Mesendoderm (in vitro differentiated cells): Measurements from ENCODE around the gene STAC.
"Not testable (repeated sequence)": the region's sequence is repeated elsewhere in the genome, so short reads cannot be mapped to it uniquely, and the experiment has no call there.

Experiments
- DNase-seq: peaks from one replicate; pipeline ENCODE4 v3.0.0; 2013
- H2AK5ac ChIP-seq: 2 replicates; pipeline ENCODE4 v1.6.1; 2013; ENCODE audit warnings: low read length, inconsistent platforms
- H2BK120ac ChIP-seq: 2 replicates; pipeline ENCODE4 v1.6.1; 2013; ENCODE audit warnings: low read depth, mild to moderate bottlenecking, low read length, moderate library complexity, mixed read lengths
- H2BK15ac ChIP-seq: replicated peaks from 2 replicates; pipeline ENCODE4 v1.6.1; 2013; ENCODE audit warnings: low read depth, mild to moderate bottlenecking, moderate library complexity
- H2BK5ac ChIP-seq: 2 replicates; pipeline ENCODE4 v1.6.1; 2013; ENCODE audit warnings: low read length, inconsistent platforms
- H3K18ac ChIP-seq: 2 replicates; pipeline ENCODE4 v1.6.1; 2013; ENCODE audit warnings: mild to moderate bottlenecking, low read length, mixed read lengths
- H3K23ac ChIP-seq: one replicate; pipeline ENCODE4 v1.6.1; 2013; ENCODE audit warnings: low read length
- H3K27ac ChIP-seq: 2 replicates; pipeline ENCODE4 v1.5.1; 2013; ENCODE audit warnings: low read depth, mild to moderate bottlenecking, inconsistent platforms, low read length, moderate library complexity
- H3K27me3 ChIP-seq: 2 replicates; pipeline ENCODE4 v1.6.1; 2013; ENCODE audit warnings: low read length, control low read depth, mild to moderate bottlenecking, inconsistent platforms; ENCODE audit not compliant: insufficient read depth, poor library complexity
- H3K36me3 ChIP-seq: 2 replicates; pipeline ENCODE4 v1.6.1; 2013; ENCODE audit warnings: low read length, inconsistent platforms; ENCODE audit not compliant: control insufficient read depth, insufficient read depth
- H3K4ac ChIP-seq: one replicate; pipeline ENCODE4 v1.6.1; 2013; ENCODE audit warnings: low read depth, mild to moderate bottlenecking, low read length, moderate library complexity
- H3K4me1 ChIP-seq: 2 replicates; pipeline ENCODE4 v1.6.1; 2013; ENCODE audit warnings: low read depth, low read length, inconsistent platforms; ENCODE audit not compliant: control insufficient read depth
- H3K4me2 ChIP-seq: 2 replicates; pipeline ENCODE4 v1.6.1; 2013; ENCODE audit warnings: low read length
- H3K4me3 ChIP-seq: 2 replicates; pipeline ENCODE4 v1.5.1; 2013; ENCODE audit warnings: mild to moderate bottlenecking, low read length
- H3K56ac ChIP-seq: one replicate; pipeline ENCODE4 v1.6.1; 2013; ENCODE audit warnings: low read length
- H3K79me1 ChIP-seq: 2 replicates; pipeline ENCODE4 v1.6.1; 2013; ENCODE audit warnings: low read length, inconsistent platforms
- H3K79me2 ChIP-seq: 2 replicates; pipeline ENCODE4 v1.6.1; 2013; ENCODE audit warnings: mild to moderate bottlenecking, low read length; ENCODE audit not compliant: control insufficient read depth, insufficient read depth
- H3K9ac ChIP-seq: 2 replicates; pipeline ENCODE4 v1.6.1; 2013; ENCODE audit warnings: low read length, inconsistent platforms
- H4K5ac ChIP-seq: one replicate; pipeline ENCODE4 v1.6.1; 2013; ENCODE audit warnings: low read length
- H4K8ac ChIP-seq: one replicate; pipeline ENCODE4 v1.6.1; 2013; ENCODE audit warnings: low read depth, mild to moderate bottlenecking, control low read depth, low read length, moderate library complexity
- WGBS: extraction: QIAGEN DNeasy Blood & Tissue Kit; methylation state at CpG from one replicate; pipeline ENCODE4 v1.1.7; 2013; ENCODE audit warnings: low lambda C conversion rate, missing lambda C conversion rate; ENCODE audit not compliant: insufficient coverage; ENCODE audit errors: extremely low coverage; 5-methylcytosine and 5-hydroxymethylcytosine counted together

STAC gene

DNA sequence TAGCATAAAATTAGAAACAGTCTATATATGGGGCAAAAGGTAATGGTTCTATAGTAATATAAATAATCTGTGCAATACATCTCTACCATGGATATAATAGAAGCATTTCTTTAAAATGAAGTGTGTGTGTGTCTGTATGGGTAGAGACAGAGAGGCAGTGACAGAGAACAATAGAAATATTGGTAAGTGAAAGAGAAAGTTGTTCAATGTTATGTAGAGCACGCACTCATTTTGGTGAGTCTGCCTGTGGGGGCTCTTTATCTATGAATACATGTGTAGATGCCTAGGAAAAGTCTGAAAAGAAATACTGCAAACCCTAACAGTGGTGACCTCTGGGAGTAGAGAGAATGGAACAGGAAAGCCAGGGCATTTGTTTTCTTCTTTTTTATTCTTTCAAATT lies 182.6 kb downstream of the STAC start:
- Histone ChIP-seq H4K5ac (no peak overlapping the region), H3K56ac (no peak overlapping the region), H2BK120ac (no peak overlapping the region), H2AK5ac (no peak overlapping the region), H2BK15ac (no peak overlapping the region), H3K36me3 (no peaks in the 10 kb centered on the region), H3K79me2 (no peaks in the 10 kb centered on the region), H3K18ac (no peak overlapping the region), H3K4me3 (no peak overlapping the region), H3K27me3 (no peaks in the 10 kb centered on the region), H3K4ac (no peak overlapping the region), H3K79me1 (no peaks in the 10 kb centered on the region), H4K8ac (no peak overlapping the region), H2BK5ac (no peak overlapping the region), H3K4me2 (no peak overlapping the region), H3K4me1 (no peaks in the 10 kb centered on the region), H3K9ac (no peak overlapping the region), H3K23ac (no peak overlapping the region), H3K27ac (no peak overlapping the region)
- whole genome bisulfite sequencing = no CpG with 5 or more reads among the region's 1 CpG
- no peak for DNase-seq

GRCh38 chr3:36575241-36575640 lies 194.9 kb downstream of the STAC start:
- no peak overlapping the region for H3K18ac ChIP-seq
- no peak overlapping the region for H2AK5ac ChIP-seq
- no peak overlapping the region for H2BK5ac ChIP-seq
- H3K4me1 ChIP-seq = no peaks in the 10 kb centered on the region
- H3K9ac ChIP-seq = no peak overlapping the region
- no peaks in the 10 kb centered on the region for H3K79me1 ChIP-seq
- no peaks in the 10 kb centered on the region for H3K79me2 ChIP-seq
- WGBS = no CpG with 5 or more reads among the region's 2 CpGs
- no peak overlapping the region for H3K56ac ChIP-seq
- no peaks in the 10 kb centered on the region for H3K36me3 ChIP-seq
- no peak overlapping the region for H3K4me3 ChIP-seq
- H3K4ac ChIP-seq = no peak overlapping the region
- H4K5ac ChIP-seq = no peak overlapping the region
- no peak overlapping the region for H2BK120ac ChIP-seq
- H3K27me3 ChIP-seq = no peaks in the 10 kb centered on the region
- no peak overlapping the region for H2BK15ac ChIP-seq
- no peak overlapping the region for H3K23ac ChIP-seq
- no peak for DNase-seq
- no peak overlapping the region for H3K27ac ChIP-seq
- H3K4me2 ChIP-seq = no peak overlapping the region
- no peak overlapping the region for H4K8ac ChIP-seq

- H2BK15ac ChIP-seq, H3K23ac ChIP-seq, H2BK5ac ChIP-seq, H3K4ac ChIP-seq, H3K4me2 ChIP-seq, H2AK5ac ChIP-seq, H3K79me2 ChIP-seq, H4K5ac ChIP-seq, DNase-seq, H3K36me3 ChIP-seq, H3K27me3 ChIP-seq, H3K4me3 ChIP-seq, H3K9ac ChIP-seq, H3K79me1 ChIP-seq, H3K56ac ChIP-seq, H3K18ac ChIP-seq, H3K27ac ChIP-seq, H3K4me1 ChIP-seq, H2BK120ac ChIP-seq, H4K8ac ChIP-seq: not testable (repeated sequence)
- no CpG with 5 or more reads among the region's 4 CpGs for WGBS
Measured at GRCh38 chr3:36578418-36578817, 198.1 kb downstream of the STAC start.

DNA sequence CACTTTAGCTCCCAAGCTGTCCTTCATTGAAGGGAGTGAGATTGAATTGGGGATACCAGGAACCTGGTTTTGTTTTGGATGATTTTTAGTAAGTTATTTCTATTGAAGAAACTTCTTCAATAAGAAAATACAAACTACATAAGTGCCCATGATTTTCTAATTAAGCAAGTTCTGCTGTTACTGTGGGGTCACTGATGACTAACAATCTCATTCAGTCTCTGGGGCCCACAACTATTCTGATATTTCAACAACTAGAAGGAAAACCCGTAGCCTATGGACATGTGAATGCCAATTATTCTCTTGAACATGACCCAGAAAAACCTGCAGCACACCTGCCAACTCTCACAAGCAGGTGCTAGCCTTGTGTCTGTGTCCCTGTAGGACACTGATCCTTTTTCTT lies 199.4 kb downstream of the STAC start:
- no CpG with 5 or more reads among the region's 1 CpG for WGBS
- H3K23ac ChIP-seq = no peak overlapping the region
- H3K79me1 ChIP-seq = no peaks in the 10 kb centered on the region
- no peak overlapping the region for H3K27ac ChIP-seq
- H2BK15ac ChIP-seq = no peak overlapping the region
- H4K8ac ChIP-seq = no peak overlapping the region
- H3K79me2 ChIP-seq = no peaks in the 10 kb centered on the region
- no peak overlapping the region for H3K4ac ChIP-seq
- H3K27me3 ChIP-seq = no peaks in the 10 kb centered on the region
- H3K18ac ChIP-seq = no peak overlapping the region
- no peaks in the 10 kb centered on the region for H3K4me1 ChIP-seq
- DNase-seq = no peak
- H3K4me3 ChIP-seq = no peak overlapping the region
- no peaks in the 10 kb centered on the region for H3K36me3 ChIP-seq
- H4K5ac ChIP-seq = no peak overlapping the region
- no peak overlapping the region for H3K56ac ChIP-seq
- H2BK5ac ChIP-seq = no peak overlapping the region
- H2BK120ac ChIP-seq = no peak overlapping the region
- no peak overlapping the region for H2AK5ac ChIP-seq
- H3K4me2 ChIP-seq = no peak overlapping the region
- no peak overlapping the region for H3K9ac ChIP-seq

DNA sequence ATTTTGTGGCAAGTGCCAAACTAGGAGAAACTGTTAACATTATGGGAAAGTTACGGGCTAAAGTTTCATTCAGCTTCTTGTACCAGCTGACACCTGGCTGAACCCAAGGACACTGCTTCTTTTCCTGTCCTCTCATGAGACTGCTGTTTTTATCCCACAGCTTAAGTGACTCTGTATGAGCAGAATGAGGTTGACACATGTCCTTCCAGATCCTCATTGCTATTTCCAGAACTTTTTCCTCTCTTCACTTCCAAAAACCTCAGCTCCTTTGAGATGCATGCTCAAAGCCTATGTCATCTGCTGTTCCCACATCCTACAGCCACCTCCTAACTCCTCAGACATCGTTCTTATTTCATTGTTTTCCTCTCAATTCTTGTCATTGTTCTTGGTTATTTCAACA lies 200.4 kb downstream of the STAC start:
- H2BK5ac ChIP-seq = no peak overlapping the region
- H4K5ac ChIP-seq = no peak overlapping the region
- no peak overlapping the region for H2BK120ac ChIP-seq
- H3K4me2 ChIP-seq = no peak overlapping the region
- no peaks in the 10 kb centered on the region for H3K27me3 ChIP-seq
- no peak overlapping the region for H3K4ac ChIP-seq
- no peak overlapping the region for H3K56ac ChIP-seq
- H3K79me2 ChIP-seq = no peaks in the 10 kb centered on the region
- H3K18ac ChIP-seq = no peak overlapping the region
- no peaks in the 10 kb centered on the region for H3K4me1 ChIP-seq
- no peak overlapping the region for H3K9ac ChIP-seq
- H3K36me3 ChIP-seq = no peaks in the 10 kb centered on the region
- WGBS = no CpG with 5 or more reads among the region's 2 CpGs
- H3K23ac ChIP-seq = no peak overlapping the region
- no peak overlapping the region for H4K8ac ChIP-seq
- no peak for DNase-seq
- no peak overlapping the region for H2AK5ac ChIP-seq
- H2BK15ac ChIP-seq = no peak overlapping the region
- H3K79me1 ChIP-seq = no peaks in the 10 kb centered on the region
- H3K27ac ChIP-seq = no peak overlapping the region
- H3K4me3 ChIP-seq = no peak overlapping the region

DNA sequence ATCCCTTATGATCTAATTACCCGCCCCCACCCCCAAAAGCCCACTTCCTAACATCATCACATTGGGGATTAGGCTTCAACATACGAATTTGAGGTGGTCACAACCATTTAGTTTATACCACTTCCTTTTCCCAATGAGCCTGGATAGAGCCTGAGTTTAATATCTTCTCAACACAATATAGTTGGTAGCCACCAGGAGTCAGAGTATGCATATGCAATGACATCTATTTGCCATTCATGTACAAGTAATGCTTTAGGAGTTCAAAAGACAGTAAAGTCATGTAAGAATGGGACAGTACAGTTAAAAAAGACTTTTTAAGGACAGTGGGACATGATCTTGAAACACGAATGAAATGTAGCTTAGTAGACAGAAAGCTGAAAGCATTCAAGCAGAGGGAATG lies 211.7 kb downstream of the STAC start:
- H4K5ac ChIP-seq = no peak overlapping the region
- H3K79me2 ChIP-seq = no peaks in the 10 kb centered on the region
- no peak overlapping the region for H3K4ac ChIP-seq
- H4K8ac ChIP-seq = no peak overlapping the region
- no peak overlapping the region for H2BK5ac ChIP-seq
- H3K18ac ChIP-seq = no peak overlapping the region
- H3K4me2 ChIP-seq = no peak overlapping the region
- no peaks in the 10 kb centered on the region for H3K36me3 ChIP-seq
- H3K27ac ChIP-seq = no peak overlapping the region
- no peaks in the 10 kb centered on the region for H3K4me1 ChIP-seq
- no peak overlapping the region for H3K23ac ChIP-seq
- DNase-seq = no peak
- H3K56ac ChIP-seq = no peak overlapping the region
- no peak overlapping the region for H2BK15ac ChIP-seq
- WGBS = no CpG with 5 or more reads among the region's 3 CpGs
- H2AK5ac ChIP-seq = no peak overlapping the region
- no peaks in the 10 kb centered on the region for H3K79me1 ChIP-seq
- H3K9ac ChIP-seq = no peak overlapping the region
- H2BK120ac ChIP-seq = no peak overlapping the region
- H3K27me3 ChIP-seq = no peaks in the 10 kb centered on the region
- H3K4me3 ChIP-seq = no peak overlapping the region
